AML-193 (cell line): ENCODE results near the gene RPS6KA3.
A peak's percentile ranks its signal among the peaks of the same experiment; 100 is the strongest.
"Not testable (repeated sequence)": the region's sequence is repeated elsewhere in the genome, so short reads cannot be mapped to it uniquely, and the experiment has no call there.

ENCODE experiments used
- DNase-seq, 2 experiments: peaks; one replicate each; lab custom pipeline; 2025; lab: John Stamatoyannopoulos, UW

The RPS6KA3 gene

GRCh38 chrX:20143561-20143960, 123.1 kb downstream of the RPS6KA3 start:
- no peak for DNase-seq

DNA sequence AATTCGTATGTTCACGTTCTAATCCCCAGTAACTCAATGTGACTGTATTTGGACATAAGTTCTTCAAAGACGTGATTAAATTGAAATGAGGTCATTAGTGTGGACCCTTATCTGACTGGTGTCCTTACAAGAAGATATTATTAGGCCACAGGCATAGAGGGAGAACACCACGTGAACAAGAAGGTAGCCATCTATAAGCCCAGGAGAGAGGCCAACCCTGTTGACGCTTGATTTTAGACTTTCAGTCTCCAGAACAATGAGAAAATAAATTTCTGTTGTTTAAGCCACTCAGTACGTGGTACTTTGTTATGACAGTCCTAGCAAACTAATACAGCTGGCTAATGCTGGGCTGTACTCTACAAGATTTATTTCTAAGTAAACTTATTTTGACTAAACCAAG, 123.6 kb downstream of the RPS6KA3 start:
- no peak for DNase-seq

GRCh38 chrX:20141281-20142220, 125.2 kb downstream of the RPS6KA3 start, which contains the start of gene EIF1AX:
EIF1AX (minus strand) TSS chrX:20141838; CDS start chrX:20141640, 198 bp downstream.
- peak; percentile 85 to 88 for DNase-seq

- peak; percentile 2 to 6 for DNase-seq
Measured at GRCh38 chrX:20140420-20140819, 126.3 kb downstream of the RPS6KA3 start.

DNA sequence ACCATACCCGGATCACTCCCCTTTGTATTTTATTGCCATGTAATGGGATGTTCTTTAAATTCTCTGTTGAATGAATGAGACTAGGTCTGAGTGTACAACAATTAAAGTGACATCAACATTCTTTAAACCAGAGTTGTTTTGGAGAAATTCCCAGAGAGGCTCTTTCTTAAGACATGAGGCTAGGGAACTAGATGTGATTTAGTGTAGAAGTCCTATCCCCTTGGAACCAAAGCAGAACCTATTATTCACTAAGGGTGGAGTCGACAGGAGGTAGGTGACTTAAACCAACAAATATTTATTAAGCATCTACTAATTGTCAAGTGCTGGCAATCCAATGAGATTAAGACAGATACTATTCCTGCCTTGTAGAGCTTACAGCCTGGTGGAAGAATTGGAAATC, 126.7 kb downstream of the RPS6KA3 start:
- DNase-seq: no peak

GRCh38 chrX:20135944-20136343, 130.8 kb downstream of the RPS6KA3 start:
- no peak for DNase-seq

- peak; percentile 65 to 67 for DNase-seq
Measured at GRCh38 chrX:20132666-20133065, 134.0 kb downstream of the RPS6KA3 start.

GRCh38 chrX:20130357-20130756, 136.4 kb downstream of the RPS6KA3 start:
- no peak for DNase-seq

GRCh38 chrX:20129547-20129946, 137.2 kb downstream of the RPS6KA3 start:
- DNase-seq: no peak

- DNase-seq: no peak
Measured at GRCh38 chrX:20128670-20129069, 138.0 kb downstream of the RPS6KA3 start.

DNA sequence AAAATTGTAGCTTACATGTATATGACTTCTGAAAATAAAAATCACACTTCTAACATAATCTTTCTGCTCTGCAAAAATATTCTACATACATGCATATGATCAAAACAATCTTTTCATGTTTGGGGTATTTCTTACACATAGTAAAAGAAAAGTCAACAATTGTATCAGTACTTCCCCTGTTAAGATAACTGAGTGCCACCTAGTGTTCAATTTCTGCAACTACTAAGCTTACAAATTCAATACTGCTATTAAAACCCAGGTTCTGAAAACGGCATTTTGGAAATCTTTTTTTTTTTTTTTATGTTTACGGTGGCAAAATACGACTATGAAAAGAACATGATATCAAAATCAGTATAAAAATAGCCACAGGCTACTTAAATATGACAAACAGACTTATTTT, 139.3 kb downstream of the RPS6KA3 start:
- DNase-seq: not testable (repeated sequence)

- not testable (repeated sequence) for DNase-seq
Measured at GRCh38 chrX:20126833-20127232, 139.9 kb downstream of the RPS6KA3 start.

GRCh38 chrX:20124964-20125363, 141.7 kb downstream of the RPS6KA3 start:
- DNase-seq: no peak

GRCh38 chrX:20118065-20118824, 148.5 kb downstream of the RPS6KA3 start:
- DNase-seq: no peak

- DNase-seq: no peak
Measured at GRCh38 chrX:20116577-20117240, 150.0 kb downstream of the RPS6KA3 start, which contains the start of gene MAP7D2. MAP7D2 (minus strand) TSS chrX:20116907; CDS start chrX:20116879, 28 bp downstream.

DNA sequence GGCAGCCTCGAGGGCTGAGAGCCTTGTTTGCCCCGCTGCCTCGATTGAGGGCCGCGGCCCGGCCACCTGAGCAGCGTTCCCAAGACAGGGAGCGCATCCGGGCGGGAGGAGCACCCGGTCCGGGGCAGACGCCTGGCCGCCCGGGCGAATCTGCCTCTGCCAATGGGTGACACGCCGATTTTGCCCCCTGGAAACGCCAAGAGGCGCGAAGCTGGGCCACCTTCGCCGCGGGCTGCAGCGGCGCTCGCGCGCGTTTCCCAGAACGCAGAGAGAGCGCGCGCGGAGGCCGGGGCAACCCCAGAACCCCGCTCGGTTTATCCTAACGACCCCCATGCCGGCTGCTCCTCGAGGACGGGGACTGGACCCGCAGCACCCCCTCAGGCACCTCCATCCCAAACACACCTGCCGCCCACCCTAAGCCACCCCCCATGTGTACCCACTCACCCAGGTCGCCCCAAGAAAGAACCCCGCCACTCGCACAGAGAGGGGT, 150.6 kb downstream of the RPS6KA3 start:
- DNase-seq: no peak

- no peak for DNase-seq
Measured at GRCh38 chrX:20112022-20112774, 154.5 kb downstream of the RPS6KA3 start.

DNA sequence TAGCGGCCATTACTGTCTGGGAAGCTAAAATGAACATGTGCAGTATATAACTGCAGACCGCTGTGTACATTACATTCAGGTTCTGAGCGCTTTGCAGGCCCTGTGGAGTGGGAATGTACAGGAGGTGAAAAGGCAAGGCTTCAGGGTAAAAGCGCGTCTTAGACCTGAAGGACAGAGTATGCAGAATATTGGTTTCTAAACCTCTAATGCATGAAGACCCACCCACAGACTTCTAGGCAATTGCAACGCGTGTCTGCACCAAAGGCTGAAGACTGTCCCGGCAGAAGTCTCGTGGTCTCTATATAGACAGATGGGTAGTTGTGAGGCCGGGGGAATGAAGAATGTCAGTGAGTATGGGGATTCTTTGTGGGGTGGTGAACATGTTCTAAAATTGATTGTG, 155.4 kb downstream of the RPS6KA3 start:
- no peak for DNase-seq

DNA sequence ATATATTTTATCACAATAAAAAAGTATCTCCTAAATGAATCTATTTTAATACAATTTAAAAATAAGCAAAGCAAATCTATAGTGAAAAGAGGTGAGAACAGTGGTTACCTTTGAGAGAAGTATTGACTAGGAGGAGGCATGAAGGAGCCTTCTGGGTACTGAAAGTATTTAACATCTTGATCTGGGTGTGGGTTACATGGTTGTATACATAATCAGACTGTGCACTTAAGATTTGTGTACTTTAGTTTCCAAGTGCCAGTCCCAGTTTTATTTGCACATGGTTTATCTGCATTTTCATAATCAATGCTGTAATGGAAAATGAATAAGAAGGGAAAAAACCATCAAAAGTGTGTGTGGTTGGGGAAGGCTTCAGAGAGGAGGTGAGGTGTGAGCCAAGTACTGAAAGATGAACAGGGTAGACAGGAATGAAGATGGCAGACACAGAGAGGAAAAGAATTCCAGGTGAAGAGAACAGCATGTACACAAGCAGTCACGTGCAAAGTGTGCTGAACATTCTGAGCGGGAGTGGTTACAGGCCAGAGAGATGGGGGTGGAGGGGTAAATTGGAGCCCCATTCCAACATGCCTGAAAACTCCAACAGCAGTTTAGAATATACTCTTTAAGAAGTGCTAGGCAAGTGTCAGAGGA, 164.7 kb downstream of the RPS6KA3 start:
- DNase-seq: no peak
